Activated CD8-positive, alpha-beta memory T cell treated with anti-CD3 and anti-CD28 coated beads, Interleukin-2, amount 50 U/mL, for 24 hours (primary cell): ENCODE measurements around the gene ATP5PO.

Source experiments
- DNase-seq: peaks from one replicate; pipeline ENCODE4 v3.0.0-alpha.2; 2020; ENCODE audit errors: extremely low read depth

Gene ATP5PO, protein sequence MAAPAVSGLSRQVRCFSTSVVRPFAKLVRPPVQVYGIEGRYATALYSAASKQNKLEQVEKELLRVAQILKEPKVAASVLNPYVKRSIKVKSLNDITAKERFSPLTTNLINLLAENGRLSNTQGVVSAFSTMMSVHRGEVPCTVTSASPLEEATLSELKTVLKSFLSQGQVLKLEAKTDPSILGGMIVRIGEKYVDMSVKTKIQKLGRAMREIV

DNA sequence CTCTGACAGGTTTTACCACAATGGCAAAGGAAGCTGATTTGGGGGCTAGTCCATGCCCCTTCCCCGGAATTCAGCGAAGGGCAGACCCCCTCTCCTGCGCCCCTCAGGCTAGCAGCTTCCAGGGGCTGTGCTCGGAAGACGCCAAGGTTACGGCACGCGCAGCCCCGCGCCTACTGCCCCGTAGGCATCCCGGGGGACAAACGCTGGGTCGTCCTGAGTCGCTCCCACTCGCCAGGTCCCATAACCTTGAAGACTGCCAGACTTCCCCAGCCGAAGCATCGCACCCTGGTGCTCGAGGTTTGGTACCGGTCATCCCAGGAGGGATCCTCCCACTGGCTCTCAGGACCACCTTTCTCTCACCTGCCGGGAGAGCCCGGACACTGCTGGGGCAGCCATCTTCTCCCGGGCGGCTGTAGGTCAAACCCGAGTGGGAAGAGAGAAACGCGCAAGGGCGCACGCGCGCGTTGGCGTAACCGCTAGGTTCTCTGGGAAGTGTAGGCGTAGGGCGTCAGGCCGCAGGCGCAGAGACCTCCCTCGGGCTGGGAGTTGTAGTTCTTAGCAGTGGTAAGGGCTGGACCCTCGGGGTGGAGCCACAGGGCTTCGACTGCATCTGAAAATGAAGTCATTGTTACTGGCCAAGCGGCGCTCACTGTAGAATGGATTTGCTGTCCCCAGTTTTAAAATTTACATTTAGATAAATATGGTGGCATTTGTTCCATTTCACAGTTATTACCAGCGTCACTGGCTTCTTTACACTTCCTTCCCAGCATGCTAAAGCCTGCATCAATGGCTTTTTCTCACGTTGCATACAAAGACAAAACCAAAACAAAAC lies at the start of gene ATP5PO:
Gene ATP5PO (minus strand): TSS at position 437 of the 832 bp plus-strand sequence. CDS start 41 bp downstream, at position 396.
- peak; percentile 92 for DNase-seq

DNA sequence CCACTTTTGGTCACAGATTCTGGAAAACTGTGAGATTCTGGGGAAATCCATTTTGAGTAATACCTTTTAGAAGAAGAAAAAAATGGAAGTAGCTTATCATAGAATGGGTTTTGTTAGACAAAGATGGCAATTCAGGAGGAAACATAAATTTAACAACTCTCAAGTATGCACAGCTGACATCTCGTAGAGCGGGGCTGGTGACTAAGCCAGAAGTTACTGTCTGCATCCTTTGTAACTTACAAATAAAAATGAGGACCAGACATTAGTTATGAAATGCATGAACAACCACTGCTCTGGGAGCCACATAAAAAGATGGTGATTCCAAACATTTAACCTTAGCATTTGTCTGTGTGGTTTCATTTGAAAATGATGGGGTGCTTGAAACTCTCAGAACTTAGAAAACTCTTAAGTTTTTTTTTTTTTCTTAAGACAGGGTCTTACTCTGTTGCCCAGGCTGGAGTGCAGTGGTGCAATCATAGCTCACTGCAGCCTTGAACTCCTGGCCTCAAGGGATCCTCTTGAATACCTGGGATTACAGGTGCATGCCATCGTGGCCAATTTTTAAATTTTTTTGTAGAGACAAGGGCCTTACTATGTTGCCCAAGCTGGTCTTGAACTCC lies 49.2 kb upstream of the ATP5PO start:
- no peak for DNase-seq

DNA sequence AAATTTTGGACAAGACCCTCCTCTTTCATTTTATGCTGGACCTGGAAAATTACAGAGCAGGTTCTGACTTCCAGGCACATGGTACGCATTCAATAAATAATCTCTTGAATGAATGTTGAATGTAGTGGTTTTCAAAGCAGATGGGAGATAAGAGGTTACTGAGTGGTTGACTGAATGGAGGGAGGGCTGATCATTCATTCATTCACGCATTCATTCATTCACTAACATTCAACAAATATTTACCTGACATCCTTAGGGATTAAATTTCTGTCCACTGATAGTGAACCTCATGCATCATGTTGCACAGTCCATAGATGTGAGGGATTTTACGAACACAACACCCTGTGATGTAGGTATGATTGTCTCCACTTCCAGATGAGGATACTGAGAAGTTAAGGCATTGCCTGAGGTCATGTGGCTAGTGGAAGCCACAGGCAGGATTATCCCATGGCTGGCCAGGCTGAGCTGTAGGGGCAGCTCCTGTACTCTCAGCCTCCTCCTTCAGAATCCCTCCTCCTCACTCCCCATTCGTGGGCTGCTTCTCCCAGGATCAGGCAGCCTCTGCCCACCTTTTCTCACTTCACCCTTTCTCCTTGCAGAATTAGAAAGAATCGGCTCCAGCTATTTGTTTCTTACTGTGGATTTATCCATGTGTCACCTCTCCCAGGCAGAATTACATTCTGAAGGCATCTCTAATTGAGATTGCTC lies 48.4 kb upstream of the ATP5PO start:
- DNase-seq = no peak

DNA sequence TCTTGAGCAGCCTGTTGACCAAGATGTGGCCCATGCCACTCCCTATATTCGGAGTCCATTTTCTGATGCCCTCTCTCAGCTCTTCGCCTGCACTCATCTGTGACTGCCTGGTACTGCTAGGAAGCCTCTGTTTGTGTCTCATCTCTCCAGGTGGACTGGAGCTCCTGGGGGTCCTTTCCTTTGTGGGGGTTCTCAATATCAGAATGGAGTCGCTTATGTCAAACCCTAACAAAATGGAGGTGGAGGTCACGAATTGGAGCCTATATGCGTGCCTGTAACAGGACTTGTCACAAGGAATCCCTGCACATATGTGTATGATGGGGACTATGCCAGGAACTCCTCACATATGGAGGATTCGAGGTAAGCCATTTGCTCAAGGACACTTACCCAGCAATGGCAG lies 46.7 kb upstream of the ATP5PO start:
- no peak for DNase-seq

DNA sequence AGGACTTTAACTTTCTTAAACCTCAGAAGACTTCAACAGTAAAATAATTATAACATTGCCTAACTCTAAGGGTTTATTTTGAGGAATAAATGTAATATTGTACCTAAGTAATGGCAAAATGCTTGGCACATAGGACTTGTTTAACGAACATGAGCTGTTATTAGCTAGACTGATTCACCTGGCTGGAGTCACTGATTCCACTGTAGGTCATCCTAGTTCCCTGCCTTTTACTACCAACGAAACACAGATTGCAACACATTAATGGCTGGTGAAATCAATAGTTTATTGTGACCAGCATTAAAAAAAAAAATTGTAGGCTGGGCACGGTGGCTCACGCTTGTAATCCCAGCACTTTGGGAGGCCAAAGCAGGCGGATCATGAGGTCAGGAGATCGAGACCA lies 45.5 kb upstream of the ATP5PO start:
- no peak for DNase-seq

DNA sequence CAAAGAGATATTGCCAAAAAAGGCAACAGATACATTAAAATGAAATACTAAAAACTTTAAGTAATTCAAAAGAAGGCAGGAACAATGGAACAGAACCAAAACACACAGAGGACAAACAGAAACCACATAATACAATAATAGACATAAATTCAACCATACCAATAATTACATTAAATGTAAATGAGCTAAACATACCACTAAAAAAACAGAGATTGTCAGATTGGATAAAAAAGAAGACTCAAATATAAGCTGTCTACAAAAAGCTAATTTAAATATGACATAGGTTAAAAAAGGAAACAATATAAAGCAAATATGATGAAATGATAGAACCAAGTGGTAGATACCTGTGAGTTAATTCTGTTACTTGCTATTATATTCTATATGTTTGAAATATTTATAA lies 44.1 kb upstream of the ATP5PO start:
- no peak for DNase-seq

DNA sequence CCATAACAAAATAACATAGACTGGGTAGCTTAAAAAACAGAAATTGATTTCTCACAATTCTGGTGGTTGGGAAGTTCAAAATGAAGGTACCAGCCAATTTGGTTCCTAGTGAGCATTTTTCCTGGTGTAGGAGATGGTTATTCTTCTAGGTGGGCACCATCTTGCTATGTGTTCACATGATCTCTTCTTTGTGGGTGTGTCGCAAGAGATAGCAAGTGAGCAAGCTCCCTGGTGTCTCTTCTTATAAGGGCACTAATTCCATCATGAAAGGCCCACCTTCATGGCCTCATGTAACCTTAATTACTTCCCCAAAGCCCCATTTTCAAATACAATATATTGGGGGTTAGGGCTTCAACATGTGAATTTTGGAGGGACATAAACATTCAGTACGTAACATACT lies 38.8 kb upstream of the ATP5PO start:
- no peak for DNase-seq

DNA sequence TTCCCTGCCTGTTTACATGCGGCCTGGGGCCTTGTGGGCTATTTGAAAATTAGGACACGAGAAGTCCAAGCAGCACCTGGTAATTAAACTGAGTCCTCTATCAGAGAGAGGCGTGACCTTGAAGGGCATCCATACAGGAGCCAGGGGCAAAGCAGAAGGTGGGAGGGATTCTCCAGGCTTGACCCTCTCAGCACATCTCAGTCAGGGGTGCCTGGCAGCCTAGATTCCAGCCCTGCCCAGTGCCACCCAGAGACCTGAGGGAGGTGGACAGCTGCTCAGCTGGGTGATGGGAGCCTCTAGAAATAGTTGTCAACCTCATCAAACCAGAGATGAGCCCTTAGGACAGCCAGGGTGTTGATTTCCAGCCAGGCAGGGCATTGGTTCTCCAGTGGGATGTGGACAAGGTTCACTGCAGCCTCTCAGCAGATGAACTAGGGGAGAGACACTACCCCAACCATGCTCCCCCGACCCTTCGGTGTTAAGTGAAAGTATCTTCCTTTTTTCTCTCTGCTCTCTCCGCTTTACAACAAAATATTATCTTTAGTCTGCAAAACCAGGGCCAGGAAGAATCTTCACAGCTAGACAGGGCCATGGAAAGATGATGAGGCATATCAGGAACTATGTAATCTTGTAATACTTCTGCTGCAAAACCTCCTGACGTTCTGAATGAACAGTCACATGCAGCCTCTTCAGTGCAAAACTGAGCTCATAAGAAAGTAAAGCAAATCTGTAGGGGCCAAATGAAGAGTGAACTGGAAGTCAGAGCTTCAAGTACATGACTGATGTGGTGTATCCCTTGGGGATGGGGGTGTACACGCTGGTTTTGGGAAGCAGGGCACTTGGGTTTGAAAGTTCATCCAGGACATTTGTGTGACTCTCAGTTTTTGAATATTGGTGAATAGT lies 35.9 kb upstream of the ATP5PO start:
- DNase-seq = no peak

DNA sequence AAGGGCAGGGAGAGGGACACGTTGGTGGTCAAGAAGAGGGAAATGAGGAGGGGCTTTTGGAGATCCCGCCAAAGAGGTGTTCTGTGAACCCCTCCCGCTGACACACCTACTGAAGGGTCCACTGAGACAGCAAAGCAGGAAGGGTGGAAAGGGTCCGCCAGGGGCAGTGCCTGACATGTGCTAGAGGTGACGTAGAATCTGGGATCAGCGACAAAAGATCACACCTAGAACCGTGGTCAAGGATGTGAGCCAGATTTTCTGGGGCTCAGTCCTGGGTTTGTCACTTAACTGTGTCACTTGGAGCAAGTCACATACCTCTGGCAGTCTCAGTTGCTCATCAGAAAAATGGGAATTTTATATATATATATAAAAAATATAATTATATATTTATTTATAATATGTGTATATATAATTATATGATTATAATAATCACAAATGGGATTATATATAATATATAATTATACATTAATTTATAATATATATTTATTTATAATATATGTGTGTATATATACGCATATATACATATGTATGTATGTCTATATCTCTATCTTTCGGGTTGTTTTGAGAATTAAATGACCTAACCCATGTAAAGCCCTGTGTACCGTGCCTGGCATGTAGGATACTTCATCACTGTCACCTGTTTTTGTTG lies 35.0 kb upstream of the ATP5PO start:
- no peak for DNase-seq

DNA sequence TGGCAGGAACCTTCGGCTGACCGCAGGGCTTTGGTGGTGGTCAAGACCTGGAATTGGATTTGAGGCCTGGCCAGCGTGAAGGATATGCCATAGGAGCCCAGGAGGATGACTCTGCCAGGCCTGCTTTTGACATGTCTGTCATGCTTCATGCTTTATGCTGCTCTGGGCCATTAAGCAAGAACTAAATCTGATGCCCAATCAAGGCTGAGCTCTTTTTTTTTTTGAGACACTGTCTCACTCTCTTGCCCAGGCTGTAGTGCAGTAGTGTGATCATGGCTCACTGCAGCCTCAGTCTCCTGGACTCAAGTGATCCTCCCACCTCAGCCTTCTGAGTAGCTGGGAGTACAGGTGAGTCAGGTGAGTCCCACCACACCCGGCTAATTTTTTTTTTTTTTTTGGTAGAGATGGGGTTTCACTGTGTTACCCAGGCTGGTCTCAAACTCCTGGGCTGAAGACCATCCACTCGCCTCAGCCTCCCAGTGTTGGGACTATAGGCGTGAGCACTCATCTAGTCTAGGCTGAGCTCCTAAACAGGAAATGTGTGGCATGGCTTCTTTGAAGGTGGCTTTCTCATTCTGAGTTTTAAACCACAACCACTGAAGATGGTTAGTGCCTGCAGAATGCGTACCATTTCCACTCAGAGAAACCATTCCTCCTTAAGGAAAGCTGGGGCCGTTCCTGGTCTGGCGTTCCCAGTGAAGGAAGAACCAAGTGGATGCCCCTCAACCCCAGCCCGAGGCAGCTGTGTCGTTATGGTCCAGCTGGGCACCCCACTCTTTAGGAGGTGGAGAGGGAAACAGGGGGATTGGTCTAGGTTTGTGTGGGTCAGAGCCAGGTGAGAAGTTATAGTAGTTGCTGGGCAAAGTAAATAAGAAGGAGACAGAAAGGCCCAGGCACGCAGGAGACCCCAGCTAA lies 34.2 kb upstream of the ATP5PO start:
- no peak for DNase-seq

DNA sequence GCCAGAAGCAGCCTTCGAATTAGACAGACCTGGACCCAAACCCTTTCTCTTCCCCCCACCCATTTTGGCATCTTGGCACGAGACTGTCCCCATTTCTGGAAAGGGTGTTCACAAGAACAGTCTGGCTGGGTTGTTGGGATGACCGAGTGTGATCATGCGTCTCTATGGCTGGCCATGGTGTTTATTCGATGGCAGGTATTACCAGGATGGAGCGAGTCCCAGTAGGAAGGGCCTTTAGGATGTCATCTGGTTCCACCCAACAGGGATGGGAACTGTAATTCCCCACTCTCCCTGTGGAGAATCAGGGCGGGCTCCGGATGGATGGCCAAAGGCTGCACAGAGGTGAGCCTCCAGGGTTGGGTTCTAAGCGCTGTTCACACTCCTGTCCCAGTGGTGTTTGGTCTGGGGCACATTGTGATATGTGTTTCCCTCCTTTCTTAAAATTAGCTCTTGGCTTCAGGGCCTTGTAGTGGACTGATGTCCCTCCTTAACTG lies 33.4 kb upstream of the ATP5PO start:
- DNase-seq = no peak

DNA sequence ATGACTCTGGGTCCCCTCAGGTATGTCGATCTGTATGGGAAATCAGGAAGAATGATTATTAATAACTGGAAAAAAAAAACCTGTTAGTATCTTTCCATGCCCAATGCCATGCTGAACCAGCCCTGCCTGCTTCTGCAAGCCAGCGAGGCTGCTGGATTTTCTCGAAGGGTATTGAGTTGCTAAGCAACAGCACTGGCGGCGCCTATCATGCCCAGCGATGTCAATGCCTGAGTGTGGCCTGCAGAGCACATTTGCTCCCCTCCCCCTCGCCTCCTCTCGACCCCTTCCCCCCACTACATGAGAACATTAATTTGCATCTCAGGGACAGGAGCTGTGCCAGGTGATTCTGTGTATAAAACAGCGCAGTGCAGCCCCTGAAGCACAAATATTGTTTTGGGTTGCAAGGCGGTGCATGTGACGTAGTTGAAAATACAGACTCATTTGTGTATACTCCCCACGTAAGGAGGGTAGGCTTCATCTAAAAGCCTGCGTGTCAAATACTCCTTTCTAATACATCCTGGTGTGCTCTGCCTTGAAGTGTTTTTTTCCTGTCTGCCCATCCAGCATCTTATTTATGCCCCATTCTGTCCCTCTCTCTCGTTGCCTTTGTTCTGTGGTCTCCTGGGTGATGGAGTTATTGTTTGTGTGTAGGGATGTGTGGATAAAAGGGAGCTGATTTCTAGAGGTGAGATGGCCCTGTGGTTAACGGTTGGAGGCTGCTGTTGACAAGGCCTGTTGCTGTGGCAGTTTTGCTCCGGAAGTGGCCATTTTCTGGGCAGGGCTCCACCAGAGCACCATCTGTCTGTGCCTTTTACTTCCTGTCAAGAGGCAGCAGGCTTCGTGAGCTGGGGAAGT lies 32.7 kb upstream of the ATP5PO start:
- DNase-seq = peak; percentile 63

DNA sequence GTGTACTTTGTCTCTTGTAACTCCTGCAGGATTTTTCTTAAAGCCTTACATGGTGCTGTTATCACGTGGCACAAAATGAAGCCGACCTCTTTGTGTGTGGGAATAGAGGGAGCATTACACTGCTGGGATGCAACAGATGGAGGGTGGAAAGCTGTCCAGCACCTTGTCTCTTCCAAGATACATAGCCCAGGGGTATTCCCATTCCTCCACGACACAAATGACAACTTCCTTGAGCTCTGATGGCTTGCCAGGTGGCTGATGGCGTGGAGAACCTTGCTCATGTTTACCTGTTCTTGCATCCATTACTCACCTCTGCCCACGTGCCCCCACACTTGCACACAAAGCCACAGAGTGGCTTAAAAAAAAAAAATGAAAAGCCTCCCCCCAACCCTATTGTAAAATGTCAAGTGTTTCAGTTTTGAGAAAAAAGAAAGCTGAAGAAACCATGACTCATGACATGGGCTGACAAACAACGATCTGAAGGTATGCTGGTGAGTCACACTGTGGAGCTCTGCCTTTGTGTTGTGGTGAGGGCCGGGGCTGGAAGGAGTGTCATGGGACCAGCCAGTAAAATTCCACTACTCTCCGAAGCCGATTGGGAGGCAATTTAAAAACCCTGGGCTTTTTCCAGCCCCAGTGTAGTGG lies 32.0 kb upstream of the ATP5PO start:
- peak; percentile 66 for DNase-seq

DNA sequence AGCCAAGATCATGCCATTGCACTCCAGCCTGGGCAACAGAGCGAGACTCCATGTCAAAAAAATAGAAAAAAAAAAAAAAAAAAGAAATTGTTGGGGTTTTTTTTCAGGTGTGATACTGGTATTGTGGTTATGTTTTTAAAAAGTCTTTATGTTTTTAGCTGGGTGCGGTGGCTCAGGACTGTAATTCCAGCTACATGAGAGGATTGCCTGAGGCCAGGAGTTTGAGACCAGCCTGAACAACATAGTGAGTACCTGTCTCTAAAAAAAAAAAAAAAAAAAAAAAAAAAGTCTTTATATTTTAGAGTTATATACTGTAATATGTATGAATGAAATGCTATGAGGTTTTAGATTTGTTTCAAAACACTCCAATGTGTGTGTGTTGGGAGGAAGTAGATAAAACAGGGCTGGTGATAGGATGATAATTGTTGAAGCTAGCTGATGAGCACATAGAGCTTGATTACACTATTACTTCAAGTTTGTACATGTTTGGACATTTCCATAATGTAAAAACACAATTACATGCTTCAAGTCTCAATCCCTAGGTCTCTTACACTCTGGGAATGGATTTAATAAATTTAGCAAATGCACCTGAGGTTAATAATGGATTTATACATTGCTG lies 30.2 kb upstream of the ATP5PO start:
- DNase-seq = no peak

DNA sequence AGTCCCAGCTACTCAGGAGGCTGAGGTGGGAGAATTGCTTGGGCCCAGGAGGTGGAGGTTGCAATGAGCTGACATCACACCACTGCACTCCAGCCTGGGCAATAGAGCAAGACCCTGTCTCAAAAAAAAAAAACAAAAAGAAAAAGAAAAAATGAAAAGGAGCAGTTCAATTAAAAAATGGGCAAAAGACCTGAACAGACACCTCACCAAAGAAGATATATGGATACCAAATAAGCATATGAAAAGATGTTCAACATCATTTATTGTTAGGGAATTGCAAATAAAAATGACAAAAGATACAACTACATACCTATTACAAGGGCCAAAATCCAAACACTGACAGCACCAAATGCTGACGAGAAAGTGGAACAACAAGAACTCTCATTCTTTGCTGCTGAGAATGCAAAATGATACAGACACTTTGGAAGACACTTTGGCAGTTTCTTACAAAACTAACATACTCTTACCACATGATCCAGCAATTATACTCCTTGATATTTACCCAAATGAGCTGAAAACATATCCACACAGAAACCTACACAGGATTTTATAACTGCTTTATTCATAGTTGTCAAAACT lies 28.7 kb upstream of the ATP5PO start:
- DNase-seq = no peak

DNA sequence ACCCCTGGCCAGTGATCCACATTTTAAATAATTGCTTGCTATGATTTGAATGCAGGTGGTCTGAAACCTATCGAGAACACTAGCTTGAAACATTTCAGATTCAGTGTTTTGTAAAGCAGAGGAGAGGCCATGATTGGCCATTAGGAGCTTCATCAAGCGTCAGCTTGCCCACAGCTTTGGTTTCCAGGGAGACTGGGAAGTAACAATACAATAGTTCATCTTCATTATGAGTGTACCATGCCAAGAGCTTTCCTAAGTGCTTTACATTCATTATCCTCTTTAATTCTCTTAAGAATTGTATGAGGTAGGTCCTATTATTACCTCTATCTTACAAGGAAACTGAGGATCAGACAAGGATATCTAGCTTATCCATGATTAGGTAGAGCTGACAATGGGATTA lies 27.7 kb upstream of the ATP5PO start:
- no peak for DNase-seq

DNA sequence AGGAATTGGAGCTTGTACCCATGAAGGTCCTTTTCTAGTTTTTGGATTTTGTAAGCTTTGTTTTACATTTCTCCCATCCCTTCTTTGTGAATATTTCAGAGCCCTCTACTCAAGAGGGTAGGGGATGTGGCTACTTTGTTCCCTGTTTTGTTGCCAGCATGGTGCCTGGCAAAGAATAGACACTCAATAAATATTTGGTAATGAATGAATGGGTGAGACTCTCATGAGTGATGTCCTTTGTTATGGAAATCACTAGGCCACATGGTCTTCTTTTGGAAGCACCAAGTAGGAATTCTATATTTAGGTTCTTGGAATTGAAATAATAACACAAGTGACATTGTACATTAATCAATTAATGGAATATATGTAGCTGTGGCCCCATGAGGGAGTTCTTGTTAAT lies 26.8 kb upstream of the ATP5PO start:
- no peak for DNase-seq
